ENCODE data around the gene POU6F1.

The POU6F1 gene

DNA sequence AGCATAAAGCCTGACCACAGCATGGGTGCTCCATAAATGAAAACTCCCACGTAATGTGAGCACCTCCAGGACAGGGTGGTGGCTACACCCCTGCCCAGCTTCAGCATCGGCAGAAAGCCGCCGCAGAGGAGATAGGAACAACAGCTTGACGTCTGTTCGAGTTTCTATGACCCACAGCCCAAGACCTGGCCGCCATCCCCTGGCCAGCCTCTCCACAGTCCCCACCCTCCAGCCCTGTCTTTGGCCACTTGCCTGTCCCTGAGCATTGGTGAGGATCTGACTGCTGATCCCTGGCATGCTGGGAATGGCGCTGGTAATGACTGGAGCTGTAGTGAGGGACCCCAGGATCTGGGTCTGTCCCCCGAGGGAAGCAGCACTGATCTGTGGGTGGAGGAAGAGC is 21.3 kb downstream of the POU6F1 start:
- no peak for DNase-seq

DNA sequence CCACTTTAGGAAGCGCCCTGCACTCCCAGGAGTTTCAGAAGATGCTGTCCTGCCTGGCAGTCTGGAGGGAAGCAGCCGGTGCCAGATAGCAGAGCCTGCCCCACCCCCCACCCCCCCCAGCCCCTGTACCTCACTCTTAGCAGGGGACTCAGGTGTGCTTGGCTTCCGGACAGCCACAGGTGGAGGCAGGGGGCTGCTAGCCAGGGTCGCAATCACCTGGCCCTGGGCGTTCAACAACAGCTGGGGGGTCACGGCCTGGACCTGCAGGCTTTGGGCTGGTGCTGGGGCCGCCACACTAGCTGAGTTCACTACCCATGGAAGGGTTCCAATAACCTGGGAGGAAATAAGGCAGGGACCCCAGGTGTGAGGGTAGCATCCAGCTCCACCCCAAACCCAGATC is 22.0 kb downstream of the POU6F1 start:
- no peak for DNase-seq

DNA sequence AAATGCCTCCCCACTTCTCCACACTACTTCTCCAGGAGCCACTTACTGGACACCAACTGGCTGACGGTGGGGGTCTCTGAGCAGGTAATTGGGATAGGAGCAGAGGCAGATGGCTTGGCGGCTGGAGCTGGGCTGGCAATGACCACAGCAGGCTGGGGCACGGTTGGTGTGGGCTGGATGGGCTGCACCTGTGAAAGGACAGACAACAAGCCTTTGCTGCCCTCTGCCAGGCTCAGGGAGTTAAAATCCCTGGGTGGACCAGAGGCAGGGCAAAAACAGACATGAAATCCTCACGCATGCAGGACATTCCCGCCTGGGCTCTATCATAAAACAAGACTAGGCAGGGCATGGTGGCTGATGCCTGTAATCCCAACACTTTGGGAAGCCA is 25.6 kb downstream of the POU6F1 start:
- DNase-seq, result no peak

DNA sequence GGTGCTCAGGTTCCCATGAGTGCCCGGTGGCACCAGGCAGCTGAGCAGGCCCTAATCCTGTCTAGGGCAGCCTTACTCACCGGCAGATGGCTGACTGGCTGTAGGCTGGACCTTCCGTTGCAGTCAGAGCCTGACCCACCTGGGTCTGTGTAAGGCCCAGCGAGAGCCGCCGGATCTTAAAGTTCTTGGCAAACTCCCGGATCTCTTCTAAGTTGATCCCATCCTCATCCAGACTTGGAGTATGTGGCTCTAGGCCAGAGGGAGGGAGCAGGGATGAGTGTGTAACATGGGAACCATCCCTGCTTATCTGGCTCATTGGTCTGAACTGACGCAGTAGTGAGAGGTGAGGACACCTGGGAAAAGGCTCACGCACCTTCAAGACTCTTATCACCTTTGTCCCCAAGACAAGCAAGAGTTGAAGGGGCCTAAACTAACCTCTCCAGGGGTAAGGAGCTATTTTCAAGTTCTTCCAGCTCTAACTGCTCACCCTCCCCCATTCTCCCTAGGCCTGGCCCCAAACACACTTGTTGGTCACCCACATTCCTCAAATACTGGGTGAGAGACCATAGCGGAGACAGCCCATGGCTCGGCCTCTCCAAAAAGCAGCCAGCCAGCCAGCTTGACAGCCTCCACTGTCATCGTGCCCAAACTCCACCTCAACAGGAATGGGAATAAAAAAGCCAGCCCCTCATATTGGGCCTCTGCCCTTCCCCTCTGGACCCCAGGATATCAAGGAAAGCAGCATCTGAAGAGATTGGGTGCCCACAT is 26.2 kb downstream of the POU6F1 start:
- DNase-seq, result no peak

DNA sequence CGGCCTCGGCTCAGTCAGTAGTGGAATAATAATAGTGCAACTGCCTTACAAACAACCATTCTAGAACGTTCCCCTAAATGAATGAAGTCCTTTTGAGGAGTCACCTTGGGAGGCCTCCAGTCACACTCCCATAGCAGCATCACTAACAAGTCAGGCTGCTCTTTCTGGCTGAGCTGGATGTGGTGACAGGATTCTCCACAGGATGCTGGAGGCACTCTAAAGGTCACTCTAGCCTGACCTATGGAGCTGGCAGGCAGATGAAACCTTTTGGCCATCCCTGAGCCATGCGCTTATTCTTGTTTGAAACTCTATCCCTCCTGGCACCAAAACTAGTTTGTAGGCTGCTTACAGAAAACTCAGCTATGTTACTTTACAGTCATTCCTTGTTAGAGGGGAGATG is 27.0 kb downstream of the POU6F1 start:
- no peak for DNase-seq

DNA sequence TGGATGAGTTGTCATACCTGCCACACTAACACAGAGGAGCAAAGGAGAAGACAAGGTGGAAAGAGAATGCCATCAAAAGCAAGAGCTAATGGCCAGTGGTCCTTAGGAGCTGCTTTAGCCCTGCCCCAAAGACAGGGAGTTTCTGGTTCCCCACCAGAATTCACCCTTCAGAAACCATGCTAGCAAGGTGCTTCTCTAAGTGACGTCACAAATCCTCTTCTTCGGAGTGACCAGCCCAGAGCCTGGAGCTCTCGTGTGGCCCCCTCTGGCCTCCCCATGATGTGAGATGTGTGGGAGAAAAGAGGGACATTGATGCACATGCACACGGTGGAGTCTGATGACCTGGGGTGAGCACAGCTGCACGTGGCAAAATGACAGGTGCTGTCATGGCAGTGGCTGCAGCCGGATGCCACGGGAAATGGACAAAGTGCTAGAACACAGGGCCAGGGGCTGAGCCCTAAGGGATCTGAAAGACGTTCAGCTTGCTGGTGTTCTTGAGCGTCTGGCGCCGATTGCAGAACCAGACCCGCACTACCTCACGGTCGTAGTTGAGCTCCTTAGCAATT is 28.0 kb downstream of the POU6F1 start:
- no peak for DNase-seq

DNA sequence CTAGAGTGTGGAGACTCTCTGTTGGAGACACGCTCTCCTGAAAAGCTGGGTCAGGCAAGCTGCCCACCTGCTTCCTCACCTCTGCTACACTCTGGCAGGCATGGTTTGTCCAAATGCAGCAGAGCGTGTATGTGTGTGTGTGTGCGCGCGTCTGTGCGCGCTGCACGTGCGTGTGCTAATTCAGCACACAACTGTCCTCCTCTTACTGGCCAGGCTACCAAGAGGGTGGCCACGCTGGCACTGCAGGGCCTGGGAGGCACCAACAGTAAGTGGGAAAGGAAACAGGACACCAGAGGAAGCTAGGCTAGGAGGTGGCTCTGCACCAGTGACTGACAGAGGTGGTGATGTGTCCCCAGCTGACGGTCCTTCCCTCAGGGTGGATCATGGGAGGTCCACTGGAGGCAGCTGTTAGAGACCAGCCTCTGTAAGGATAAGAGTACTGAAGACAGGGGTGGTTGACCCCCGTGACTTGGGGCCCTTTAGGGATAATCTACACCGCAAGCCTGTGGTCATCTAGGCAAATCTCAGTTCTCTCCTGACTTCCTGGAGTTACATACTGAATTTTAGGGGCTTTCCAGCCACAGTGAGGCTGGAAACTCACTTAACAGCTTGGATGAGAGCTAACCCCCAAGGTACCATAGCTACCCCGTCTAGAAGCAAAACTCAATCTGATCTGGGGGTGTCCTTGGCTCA is 29.4 kb downstream of the POU6F1 start:
- no peak for DNase-seq

DNA sequence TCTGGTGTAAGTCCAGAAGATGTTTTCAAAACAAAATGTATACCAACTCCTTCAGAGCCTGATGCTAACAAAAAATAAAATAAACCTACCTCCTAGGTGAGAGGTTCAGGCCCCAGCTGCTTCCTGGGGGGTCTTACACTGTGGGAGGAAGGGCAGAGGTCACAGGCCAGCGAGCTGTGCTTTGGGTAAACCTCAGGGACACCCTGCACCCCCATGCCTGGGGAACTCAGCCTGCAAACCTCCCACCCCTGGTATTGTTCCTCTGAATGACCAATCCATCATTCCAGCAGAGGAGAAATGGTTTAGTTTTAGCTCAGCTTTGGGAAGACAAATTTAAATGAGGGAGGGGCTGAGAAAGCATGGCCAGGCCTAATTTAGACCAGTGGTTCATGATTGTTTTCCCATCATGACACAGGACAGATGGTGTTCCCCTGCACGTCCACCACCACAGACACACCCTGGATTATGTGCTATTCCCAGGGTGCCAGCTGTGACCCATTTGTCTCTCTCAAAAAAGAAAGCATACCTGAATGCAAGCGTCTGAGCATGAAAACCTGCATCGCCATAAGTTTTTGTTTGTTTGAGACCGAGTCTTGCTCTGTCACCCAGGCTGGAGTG is 30.4 kb downstream of the POU6F1 start:
- no peak for DNase-seq

DNA sequence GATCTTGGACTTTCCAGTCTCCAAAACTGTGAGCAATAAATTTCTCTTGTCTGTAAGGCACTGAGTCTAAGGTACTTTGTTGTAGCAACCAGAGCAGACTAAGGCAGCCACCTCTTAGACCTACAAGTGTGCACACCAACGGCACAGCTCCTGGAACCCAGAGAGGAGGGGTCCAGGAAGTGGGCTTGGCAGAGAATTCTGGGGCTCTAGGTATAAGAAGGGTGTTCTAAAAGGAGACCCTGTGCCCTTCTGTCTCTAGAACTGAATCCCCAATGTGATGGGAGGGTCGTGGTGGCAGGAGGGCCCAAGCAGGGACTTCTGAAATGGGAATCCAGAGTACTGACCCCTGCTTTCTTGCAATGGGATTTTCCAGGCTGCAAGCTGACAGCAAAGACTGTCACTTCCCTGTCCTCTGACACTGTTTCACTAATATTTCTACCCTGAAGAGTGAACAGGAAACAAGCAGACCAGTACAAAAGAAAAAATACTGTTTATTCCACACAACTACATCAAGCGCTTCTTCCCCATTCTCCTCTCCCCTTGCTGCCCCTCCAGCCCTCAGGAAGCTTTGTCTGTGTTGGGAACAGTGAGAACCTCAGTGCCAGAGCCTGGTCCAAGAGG is 31.3 kb downstream of the POU6F1 start:
- no peak for DNase-seq

DNA sequence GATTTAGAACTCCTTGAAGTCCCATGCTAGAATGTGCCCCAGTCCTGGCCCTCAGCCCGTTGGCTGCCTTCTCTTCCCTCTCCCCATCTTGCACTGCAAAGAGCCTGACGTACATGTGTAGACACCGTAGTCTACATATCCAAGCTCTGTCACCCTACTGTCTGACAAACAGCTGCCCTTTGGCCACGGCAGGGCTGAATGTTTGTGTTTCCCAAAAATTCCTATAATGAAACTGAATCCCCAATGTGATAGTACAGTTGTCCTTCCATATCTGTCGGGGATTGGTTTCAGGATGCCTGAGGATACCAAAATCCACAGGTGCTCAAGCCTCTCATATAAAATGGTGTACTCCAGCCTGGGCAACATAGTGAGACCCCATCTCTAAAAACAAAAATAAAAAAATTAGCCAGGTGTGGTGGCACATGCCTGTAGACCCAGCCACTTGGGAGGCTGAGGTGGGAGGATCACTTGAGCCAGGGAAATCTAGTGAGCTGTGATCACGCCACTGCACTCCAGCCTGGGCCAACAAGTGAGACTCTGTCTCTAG is 32.6 kb downstream of the POU6F1 start:
- no peak for DNase-seq

DNA sequence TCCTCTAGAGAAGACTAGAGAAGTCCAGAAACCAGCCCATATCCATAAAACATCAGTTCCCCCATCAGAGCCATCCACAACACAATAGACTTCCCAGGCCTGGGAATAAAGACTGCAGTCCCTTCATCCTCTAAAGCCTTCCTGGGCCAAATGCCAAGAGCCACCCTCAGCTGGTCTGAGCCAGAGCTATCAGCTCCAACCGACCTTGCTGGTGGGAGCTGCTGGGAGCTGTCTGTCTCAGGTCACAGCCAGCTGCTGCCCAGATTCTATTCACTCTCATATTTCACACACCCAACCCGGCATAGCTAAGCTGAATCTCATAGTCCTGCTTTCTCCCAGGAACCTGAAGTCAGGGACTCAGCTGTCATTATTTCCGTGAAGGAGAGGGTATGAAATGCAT is 34.0 kb downstream of the POU6F1 start:
- peak; percentile 79 for DNase-seq

DNA sequence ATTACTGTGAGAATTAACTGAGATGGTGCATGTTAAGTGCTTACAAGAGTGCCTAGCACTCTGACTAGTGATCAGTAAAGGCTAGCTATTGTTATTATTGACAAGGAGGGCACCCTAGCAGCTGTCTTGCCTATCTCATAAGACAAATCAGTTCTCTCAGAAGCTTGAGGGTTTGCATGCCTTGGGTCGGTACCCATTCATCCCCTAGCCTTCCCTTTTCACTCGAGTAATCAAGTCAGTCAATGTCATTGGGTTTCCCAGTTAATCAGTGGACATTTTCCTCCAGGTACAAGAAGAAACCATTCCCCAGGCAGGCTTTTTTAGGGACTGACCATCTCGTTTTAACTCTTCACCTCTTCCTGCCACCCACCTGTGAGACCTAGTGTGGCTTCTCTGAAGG is 34.5 kb downstream of the POU6F1 start:
- no peak for DNase-seq

DNA sequence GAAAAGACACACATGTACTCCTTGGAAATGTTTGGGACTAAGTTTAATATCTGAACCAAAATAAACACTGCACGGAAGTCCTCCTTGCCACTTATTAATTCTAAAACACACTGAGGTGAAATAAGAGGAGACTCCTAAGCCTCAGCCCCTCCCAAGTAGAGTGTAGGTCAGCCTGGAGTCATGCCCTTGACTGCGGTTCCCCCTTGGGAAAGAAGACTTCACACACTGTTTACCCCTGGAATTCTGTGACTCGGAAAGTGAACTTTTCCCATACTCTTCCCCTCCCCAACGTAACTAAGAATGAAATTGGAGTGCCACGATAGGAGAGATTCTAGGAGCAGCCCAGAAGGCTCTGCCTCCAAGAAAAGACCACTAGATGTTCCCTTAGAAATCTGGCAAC is 36.3 kb downstream of the POU6F1 start:
- no peak for DNase-seq

DNA sequence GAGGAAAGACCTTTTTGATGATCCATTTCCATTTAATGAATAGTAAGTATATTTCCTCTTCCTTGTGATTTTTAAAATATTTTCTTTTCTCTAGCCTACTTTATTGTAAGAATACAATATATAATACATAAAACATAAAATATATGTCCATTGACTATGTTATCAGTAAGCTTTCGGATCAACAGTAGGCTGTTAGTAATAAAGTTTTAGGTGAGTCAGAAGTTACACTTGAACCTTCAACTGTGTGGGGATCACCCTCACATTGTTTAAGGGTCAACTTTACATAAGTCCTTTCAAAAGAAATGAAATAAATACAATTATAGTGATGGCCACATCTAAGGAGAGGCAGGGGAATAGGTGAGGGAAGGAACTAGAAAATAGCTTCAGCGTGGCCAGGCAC is 40.0 kb downstream of the POU6F1 start:
- DNase-seq, result no peak

DNA sequence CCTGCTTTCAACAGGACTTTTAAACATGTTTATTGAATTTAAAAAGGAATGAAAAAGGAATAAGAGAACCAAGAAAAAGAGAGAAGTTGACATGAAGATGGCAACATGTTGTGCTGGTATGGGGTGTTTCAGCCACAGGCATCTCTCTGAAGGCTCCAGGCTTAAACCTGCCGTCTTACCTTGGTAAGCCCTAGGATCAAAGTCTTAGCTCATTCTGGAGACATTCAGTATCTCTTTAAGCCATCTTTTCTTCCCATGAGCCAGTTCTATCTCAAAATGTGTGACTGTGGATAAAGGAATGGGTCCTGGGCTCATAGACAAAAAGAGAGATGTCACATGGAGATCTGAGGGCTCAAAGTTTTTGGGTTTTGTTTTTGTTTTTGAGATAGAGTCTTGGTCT is 43.4 kb downstream of the POU6F1 start:
- no peak for DNase-seq

DNA sequence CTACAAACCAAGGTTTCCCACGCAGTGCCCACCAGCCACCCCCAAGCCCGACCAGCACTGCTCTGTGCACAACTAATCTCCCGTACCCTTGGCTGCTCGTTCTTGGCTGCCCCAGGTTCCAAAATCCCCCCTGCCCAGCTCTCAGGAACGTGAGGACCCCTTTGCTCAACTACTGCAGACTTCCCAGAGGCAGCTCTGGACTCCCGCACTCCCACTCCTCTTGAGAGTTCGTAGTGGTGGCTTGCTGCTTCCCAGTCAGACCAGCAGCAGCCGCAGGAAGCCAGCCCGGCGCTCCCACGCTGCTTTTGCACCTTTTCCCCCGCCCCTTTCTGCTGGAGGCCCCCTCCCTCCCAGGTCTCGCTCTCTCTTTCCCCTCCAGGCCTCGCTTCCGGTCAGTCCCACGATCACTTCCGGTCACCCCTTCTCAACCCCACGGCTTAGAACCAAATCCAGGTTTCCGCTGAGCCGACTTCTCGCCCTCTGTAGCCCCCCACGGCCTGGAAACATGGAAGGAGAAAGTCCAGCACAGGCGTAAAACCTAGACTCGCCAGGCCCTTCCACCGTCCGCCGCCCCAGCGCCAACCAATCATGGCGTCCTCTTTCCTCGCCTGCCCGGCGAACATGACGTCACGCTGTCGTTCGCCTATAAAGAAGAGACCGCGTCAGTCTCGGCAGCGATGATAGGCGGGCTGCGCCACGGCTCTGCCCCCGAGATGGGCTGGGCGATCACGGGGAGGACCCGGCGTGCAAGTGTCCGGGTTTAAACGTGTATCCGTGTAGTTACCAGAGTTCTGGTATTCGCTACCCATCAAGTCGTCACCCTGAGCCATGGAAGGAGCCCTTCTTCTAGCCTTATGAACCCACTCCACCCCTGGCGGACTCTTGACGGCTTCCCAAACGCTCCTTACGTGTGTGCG is 45.1 kb downstream of the POU6F1 start, which contains the start of gene TFCP2:
Gene TFCP2, minus strand, starts transcription at position 621 of the 917 bp plus-strand sequence. CDS start 713 bp downstream, outside the sequence.
- DNase-seq, result peak; percentile 96

DNA sequence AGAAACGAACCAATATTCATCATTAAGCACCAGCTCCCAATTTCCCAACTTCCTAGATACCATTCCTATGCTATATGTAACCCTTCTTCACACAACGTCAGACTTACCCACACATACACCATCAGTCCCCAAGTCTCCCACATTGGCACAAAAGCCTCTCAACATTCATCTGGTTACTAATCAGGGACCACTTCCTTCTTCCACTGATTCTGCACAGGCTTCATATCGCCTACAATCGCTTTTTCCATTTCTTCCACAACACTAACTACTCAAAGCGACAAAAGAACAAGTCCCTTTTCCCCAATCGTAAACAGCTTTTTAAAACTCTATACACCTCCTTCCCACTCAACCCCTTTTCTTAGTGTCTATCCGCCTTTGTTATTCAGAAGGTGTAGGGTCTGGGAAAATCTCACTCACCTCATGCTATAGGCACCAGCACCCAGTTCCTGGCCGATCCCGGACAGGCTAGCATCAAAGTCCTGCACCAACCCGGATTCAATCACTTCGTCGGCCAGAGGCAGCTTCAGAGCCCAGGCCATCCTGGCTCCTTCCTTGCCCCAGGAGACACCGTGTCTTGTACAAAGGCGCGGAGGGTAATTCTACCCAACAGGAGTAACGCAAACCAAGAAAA is 45.9 kb downstream of the POU6F1 start:
- DNase-seq, result no peak

DNA sequence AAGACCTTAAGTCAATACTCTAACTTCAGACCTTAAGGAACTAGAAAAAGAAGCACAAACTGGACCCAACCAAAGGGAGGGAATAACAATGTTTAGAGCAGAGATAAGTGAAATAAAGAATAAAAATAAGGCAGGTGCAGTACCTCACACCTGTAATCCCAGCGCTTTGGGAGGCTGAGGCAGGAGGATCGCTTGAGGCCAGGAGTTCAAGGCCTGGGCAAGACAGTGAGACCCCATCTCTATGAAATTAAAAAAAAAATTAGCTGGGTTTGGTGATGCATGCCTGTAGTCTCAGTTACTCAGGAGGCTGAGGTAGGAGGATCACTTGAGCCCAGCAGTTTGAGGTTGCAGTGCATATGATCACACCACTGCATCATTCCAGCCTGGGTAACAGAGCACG is 54.1 kb downstream of the POU6F1 start:
- no peak for DNase-seq

DNA sequence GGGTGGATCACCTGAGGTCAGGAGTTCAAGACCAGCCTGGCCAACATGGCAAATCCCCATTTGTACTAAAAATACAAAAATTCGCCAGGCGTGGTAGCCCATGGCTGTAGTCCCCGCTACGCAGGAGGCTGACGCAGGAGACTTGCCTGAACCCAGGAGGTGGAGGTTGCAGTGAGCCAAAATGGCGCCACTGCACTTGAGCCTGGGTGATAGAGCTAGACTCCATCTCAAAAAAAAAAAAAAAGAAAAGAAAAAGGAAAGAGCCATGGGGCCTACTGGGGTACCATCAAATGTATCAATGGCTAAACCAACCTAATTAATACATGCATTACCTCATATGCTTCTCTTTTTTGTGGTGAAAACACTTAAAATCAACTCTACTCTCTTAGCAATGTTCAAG is 55.6 kb downstream of the POU6F1 start:
- no peak for DNase-seq

DNA sequence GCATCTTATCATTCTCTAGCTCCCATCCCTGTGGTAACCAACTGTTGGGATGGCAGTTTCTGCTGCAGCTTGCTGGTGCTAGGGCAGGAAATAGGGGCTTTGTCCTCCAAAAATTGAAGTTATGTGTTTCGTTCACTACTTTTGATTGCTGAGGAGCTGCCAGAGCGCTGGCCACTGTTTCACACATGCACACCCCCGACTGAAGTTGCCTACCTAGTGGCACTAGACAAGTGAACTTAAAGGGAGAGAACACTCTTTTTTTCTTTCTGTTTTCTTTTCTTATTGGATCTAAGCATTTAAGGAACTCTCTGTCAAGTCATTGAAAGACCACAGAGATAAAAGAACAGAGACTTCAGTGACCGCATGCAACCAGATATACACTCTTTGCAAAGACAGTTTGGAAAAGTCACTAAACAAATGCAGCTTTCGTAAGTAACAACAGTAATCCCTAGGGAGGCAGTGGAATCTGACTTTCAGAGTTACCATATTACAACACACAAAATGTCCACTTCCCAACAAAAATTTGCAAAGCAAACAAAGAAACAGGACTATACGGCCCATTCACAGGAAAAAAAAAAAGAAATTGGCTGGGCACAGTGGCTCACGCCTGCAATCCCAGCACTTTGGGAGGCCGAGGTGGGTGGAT is 56.9 kb downstream of the POU6F1 start:
- DNase-seq, result no peak

DNA sequence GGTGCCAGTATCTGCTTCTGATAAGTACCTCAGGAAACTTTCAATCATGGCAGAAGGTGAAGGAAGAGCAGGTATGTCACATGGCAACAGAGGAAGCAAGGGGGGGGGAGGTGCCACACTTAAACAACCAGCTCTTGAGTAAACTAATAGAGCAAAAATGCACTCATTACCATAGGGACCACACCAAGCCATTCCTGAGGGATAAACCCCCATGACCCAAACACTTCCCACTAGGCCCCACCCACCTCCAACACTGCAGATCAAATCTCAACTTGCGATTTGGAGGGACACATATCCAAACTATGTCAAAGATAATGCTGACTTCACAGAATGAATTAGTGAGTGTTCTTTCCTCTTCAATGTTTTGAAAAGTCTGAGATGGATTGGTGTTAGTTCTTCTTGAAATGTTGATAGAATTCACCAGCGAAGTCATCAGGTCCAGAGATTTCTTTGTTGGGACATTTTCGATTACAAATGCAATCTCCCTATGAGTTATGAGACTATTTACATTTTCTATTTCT is 61.6 kb downstream of the POU6F1 start:
- no peak for DNase-seq

Data from left hindlimb (tissue), 1 donor.